ENCODE data around the gene ATP2B3. TPM values are rescaled to one million over a fixed set of nuclear protein-coding genes. Genes with fewer than 3 reads are reported as not detected.

Gene ATP2B3
- total RNA-seq, 1 donor from 2014 or later, result 7.2 TPM

DNA sequence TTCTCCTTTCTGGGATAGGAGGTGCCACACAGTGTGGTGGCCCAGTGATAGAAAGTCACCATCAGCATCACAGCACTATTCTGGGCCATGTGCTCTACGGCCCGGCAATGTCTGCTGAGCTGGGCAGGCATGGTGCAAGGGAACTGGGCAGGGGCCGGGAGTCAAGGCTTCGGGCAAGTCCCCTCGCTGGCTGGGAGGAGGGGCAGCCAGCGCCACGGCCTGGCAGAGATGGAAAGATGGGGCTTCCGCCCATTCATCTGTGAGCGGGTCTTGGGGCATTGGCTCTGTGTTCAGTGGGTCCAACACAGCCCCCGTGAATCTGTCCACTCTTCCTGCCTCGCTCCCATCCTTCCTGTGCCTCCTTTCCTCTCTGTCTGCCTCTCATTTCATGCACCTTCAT is 7.1 kb upstream of the ATP2B3 start:
- no peak for DNase-seq

- DNase-seq, result no peak
These were observed 5.5 kb upstream of the ATP2B3 start for GRCh38 chrX:153511784-153512500.

DNA sequence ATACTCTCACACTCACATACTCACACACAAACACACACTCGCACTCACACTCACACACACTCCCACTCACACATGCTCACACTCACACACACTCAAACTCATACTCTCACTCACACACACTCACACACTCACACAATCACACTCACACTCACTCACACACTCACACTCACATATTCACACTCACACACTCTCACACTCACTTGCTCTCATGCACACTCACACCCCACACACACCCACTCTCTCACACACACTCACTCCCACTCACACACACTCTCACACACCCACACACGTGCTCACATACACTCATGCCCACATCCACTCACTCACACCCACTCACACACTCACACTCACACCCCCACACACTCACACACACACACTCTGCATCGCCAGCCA is 4.9 kb upstream of the ATP2B3 start:
- no peak for DNase-seq

- no peak for DNase-seq
These were observed 4.2 kb upstream of the ATP2B3 start for GRCh38 chrX:153513265-153513664.

GRCh38 chrX:153514259-153514658 is 3.2 kb upstream of the ATP2B3 start:
- no peak for DNase-seq

DNA sequence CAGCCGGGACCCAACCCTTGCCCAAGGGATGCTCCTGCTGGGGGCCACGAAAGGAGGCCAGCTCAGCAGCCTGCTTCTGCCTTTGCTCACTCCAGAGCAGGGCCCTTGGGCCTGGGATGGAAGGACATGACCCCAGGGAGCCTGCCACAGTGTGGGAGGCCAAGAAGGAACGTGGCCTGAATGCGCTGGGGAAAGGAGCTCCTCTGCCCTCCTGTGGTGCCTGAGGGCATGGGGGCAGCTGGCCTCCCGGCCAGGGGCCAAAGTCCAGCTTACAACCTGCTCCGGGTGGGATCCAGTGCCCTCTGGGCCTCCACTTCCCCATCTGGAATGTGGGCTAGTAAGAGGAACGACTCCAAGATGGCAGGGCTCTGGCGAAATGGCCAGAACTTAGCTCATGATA is 2.0 kb upstream of the ATP2B3 start:
- no peak for DNase-seq

- no peak for DNase-seq
These were observed 1.4 kb upstream of the ATP2B3 start for GRCh38 chrX:153516073-153516472.

DNA sequence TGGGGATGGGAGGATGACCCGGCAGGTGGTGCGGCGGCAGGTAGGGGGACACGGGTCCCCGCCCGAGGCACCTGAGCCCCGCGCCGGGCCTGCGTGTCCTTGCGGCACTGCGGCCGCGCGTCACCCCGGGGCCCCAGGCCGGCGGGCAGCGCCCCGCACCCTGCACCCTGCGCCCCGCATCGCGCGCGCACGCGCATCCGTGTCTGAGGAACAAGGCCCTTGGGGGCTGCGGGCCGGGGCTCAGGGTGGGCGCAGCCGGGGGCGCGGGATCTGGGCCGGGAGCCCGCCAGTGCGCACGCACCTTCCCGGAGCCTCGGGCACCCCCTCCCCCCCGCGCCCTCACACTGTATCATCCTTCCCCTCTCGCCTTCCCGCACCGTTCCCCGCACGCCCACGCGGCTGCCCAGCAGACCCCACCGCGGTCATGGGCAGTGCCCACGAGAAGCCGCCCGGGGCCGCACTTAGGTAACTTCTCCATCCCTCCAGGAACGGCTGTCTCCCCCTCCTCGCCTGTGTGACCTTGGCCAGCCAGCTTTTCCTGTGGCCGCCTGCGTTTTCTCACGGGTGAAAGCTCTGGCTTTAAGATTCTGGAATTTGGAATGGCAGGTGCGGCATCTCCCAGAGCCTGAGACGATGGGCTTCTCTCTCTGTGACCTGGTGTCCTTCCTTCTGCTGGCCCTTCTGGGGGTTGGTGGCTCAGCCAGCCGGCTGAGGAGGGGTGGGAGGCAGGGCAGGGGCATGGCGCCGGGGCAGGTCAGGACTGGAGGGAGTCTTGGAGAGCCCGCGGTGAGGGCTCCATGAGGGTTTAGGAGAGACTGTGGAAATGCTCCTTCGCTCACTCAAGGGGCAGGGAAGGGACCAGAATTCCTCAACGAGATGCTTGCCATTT is 748 bp downstream of the ATP2B3 start:
- DNase-seq, result no peak

GRCh38 chrX:153519569-153520286 is 2.3 kb downstream of the ATP2B3 start:
- no peak for DNase-seq

DNA sequence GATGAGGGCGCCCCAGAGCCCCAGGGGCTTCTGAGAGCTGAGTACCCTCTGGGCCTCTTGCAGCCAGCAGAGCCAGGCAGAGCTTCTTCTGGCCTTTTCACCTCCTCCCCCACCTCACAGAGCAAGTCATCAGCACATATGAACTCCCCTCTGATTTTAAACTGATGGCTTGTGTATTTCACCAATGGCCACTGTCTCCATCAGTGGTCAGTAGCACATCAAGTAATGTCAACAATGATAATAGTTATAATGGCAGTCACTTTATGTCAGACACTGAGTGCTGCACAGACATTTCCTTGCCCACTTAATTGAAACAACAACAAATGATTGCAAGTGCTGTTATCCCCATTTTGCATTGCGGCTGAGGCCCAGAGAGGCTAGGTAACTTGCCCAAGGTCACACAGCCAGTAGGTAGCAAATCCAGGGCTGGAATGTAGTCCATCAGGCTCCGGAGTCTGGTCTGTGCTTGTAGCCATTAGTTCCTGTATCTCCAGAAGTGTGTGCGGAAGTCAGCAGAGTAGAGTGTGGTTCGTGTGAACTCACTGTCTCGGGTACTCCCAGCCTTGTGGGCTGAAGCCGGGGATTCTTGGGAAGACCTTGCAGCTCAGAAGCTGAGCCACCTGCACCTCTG is 3.0 kb downstream of the ATP2B3 start:
- DNase-seq, result no peak

GRCh38 chrX:153521034-153521433 is 3.6 kb downstream of the ATP2B3 start:
- DNase-seq, result peak; percentile 46

DNA sequence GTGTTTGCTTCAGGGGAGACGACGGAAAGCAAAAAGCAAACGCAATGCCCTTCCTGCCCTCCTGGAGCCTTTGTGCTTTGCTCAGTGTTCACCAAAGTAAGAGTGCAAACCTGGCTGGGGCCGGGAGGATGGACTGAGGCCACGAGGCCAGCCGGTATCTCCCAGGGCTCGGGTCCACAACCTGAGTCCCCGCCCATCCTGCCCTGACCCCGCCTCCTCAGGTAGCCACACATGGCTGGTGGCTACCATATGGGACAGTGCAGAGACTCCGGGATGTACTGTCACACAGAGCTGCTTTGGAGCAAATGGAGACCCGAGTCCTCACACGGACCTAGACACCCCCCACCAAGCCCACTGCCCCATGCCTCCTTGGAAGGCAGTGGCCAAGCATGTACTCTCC is 4.8 kb downstream of the ATP2B3 start:
- DNase-seq, result no peak

GRCh38 chrX:153523269-153523668 is 5.8 kb downstream of the ATP2B3 start:
- no peak for DNase-seq

GRCh38 chrX:153524234-153524633 is 6.8 kb downstream of the ATP2B3 start:
- no peak for DNase-seq

DNA sequence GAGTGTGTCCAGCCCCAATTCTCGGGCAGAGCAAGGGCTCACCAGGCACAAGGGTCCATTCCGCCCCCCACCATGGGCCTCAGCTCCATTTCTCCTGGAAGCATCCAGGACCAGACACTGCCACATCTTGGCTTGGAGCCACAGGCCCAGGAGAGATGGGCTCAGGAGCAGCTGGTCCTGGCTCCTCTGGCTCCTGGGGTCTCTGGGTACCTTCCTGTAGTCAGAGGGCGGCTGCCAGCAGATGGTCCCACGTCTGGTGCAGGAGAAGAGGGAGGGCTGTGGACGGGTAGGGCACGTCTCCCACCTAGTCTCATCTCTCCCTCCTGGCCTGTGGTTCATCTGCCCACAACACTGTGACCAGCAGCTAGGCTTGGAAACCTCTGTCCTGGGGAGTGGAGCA is 8.0 kb downstream of the ATP2B3 start:
- no peak for DNase-seq

GRCh38 chrX:153526042-153526441 is 8.6 kb downstream of the ATP2B3 start:
- no peak for DNase-seq

DNA sequence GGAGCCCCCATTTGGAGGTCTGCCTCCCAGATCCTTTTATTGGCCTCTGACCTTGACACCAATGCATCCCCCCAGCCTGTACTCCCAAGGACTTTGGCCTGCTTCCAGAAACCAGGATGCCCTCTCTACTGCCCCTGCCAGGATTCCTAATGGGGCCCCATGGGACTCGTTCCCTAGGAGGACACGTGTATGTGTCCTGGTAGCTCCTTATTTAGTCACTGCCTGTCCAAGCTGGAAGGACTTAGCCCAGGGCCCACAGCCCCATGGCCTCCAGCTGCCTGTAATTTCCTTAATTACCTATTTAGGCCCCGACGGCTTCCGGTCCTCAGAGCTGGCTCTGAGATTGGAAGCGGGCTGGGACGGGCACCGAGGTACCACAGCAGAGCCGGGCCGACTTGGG is 9.4 kb downstream of the ATP2B3 start:
- DNase-seq, result no peak

DNA sequence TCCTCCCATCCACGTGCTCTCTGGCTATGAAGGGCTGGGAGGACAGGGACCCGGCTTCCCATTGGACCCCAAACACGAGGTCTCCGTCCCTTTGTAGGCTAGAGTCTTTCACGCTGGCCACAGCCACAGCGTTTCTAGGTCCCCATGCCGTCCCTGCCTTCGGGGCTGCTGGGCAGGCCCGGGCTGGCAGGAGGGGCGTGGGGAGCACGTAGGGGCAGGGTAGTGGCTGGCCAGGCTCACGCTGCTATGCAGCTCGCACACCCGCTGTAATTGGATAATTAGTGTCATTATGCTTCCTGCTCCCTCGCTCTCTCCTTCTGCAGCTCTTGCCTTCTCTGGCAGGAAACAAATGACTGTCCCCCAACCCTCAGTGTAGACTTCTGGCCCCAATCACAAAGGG is 9.8 kb downstream of the ATP2B3 start:
- no peak for DNase-seq

DNA sequence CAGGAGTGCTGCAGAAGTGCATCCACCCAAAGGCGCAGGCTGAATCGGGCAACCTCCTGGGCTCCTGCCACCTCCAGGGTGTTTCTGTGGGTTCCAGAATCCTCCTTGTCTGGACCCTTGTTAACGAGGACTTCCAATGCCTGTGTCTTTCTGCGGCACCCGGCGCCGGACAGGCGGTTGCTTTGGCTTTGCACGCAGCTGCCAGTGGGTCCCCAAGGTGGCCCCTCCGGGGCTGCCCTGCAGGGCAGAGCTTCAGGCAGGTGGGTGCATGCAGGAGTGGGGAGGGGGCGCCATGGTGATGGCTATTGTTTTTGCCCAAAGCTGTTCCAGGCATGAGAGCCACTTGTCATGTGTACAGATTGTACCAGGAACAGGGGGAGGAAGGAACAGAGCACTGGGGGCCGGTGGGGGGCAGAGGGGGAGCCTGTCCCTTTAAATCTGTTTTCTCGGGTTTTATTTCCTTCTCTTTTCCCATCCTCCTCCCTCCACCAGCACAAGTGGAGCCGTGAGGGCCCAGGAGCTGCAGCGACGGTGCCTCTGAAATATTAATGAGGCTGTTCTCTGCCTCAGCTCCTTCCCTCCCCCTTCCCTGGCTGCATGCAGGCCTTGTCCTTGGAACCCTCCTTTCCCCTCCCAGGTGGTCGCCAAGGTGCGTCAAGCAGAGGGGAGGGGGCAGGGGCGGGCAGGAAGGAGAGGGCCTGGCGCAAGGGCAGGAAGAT is 13.1 kb downstream of the ATP2B3 start:
- DNase-seq, result no peak

- no peak for DNase-seq
These were observed 15.6 kb downstream of the ATP2B3 start for GRCh38 chrX:153533091-153533490.

- no peak for DNase-seq
These were observed 19.6 kb downstream of the ATP2B3 start for GRCh38 chrX:153537080-153537479.

Data from occipital lobe (tissue), 2 donors.